GM23338 (cell line): ENCODE results near the gene C14orf119. TPM values are rescaled to one million over a fixed set of nuclear protein-coding genes. Genes with fewer than 3 reads are reported as not detected.
A peak's percentile ranks its signal among the peaks of the same experiment; 100 is the strongest.

Experiments
- ATAC-seq: fragments of 200-7000 bp; cut with Tn5 transposase; 3 replicates; pipeline ENCODE4 v1.9.1; 2020
- DNase-seq: peaks from one replicate; pipeline ENCODE4 v3.0.0-alpha.2; 2015; ENCODE audit warnings: low spot score
- H2AFZ ChIP-seq: fragments of 200-600 bp; sonication (generic); 2 replicates; pipeline ENCODE4 v1.8.0; 2016; ENCODE audit warnings: antibody characterized with exemption, mild to moderate bottlenecking, moderate library complexity
- H3F3A ChIP-seq: fragments of 200-600 bp; sonication (generic); replicated peaks from 2 replicates; pipeline ENCODE4 v1.8.0; 2017; ENCODE audit warnings: antibody characterized with exemption, mixed run types, low read depth
- H3K27ac ChIP-seq: fragments of 200-600 bp; sonication (generic); 2 replicates; pipeline ENCODE4 v1.6.1; 2016; ENCODE audit warnings: low read depth
- H3K27me3 ChIP-seq: fragments of 200-600 bp; sonication (generic); 2 replicates; pipeline ENCODE4 v1.8.0; 2016; ENCODE audit warnings: mild to moderate bottlenecking, mixed run types, moderate library complexity; ENCODE audit not compliant: insufficient read depth
- H3K36me3 ChIP-seq: fragments of 200-600 bp; sonication (generic); 2 replicates; pipeline ENCODE4 v1.8.0; 2016; ENCODE audit warnings: mild to moderate bottlenecking; ENCODE audit not compliant: insufficient read depth
- H3K4me1 ChIP-seq: fragments of 200-600 bp; sonication (generic); 2 replicates; pipeline ENCODE4 v1.8.0; 2016; ENCODE audit warnings: mild to moderate bottlenecking, moderate library complexity; ENCODE audit not compliant: insufficient read depth
- H3K4me2 ChIP-seq: fragments of 200-600 bp; sonication (generic); 2 replicates; pipeline ENCODE4 v1.7.1; 2017; ENCODE audit warnings: mixed run types
- H3K4me3 ChIP-seq: fragments of 200-600 bp; sonication (generic); 2 replicates; pipeline ENCODE4 v1.6.1; 2016; ENCODE audit warnings: mixed run types
- H3K79me2 ChIP-seq: fragments of 200-600 bp; sonication (generic); replicated peaks from 2 replicates; pipeline ENCODE4 v1.8.0; 2017; ENCODE audit warnings: mild to moderate bottlenecking; ENCODE audit not compliant: insufficient read depth
- H3K9me2 ChIP-seq: fragments of 200-600 bp; sonication (generic); 2 replicates; pipeline ENCODE4 v1.8.0; 2017; ENCODE audit not compliant: insufficient read depth
- H4K20me1 ChIP-seq: fragments of 200-600 bp; sonication (generic); replicated peaks from 2 replicates; pipeline ENCODE4 v1.8.0; 2017; ENCODE audit warnings: mild to moderate bottlenecking; ENCODE audit not compliant: insufficient read depth
- H3K27ac Mint-ChIP-seq: 2 replicates; pipeline ENCODE4 v1.8.0; 2020; ENCODE audit warnings: inconsistent platforms, mild to moderate bottlenecking, moderate library complexity, mixed read lengths
- H3K27me3 Mint-ChIP-seq: 3 replicates; pipeline ENCODE4 v1.8.0; 2022; ENCODE audit warnings: low read depth, mild to moderate bottlenecking, moderate library complexity, mixed read lengths, inconsistent platforms; ENCODE audit not compliant: insufficient read depth, poor library complexity
- H3K36me3 Mint-ChIP-seq: 3 replicates; pipeline ENCODE4 v1.8.0; 2021; ENCODE audit warnings: low read depth, mild to moderate bottlenecking, inconsistent platforms, moderate library complexity, mixed read lengths
- H3K4me1 Mint-ChIP-seq: 3 replicates; pipeline ENCODE4 v1.8.0; 2020; ENCODE audit warnings: mild to moderate bottlenecking, inconsistent platforms, mixed read lengths
- H3K4me3 Mint-ChIP-seq: 3 replicates; pipeline ENCODE4 v1.8.0; 2021; ENCODE audit warnings: moderate library complexity, mild to moderate bottlenecking, inconsistent platforms, mixed read lengths
- H3K9me3 Mint-ChIP-seq: 3 replicates; pipeline ENCODE4 v1.8.0; 2020; ENCODE audit warnings: moderate library complexity, mild to moderate bottlenecking, inconsistent platforms, mixed read lengths
- CREB1 ChIP-seq: fragments of 250-450 bp; sonication (Bioruptor Pico); IDR thresholded peaks from 2 replicates; pipeline ENCODE4 v1.5.0; 2020; ENCODE audit warnings: low read depth, mild to moderate bottlenecking, moderate library complexity
- CTCF ChIP-seq, 2 experiments: fragments of 200-600 bp in 1 of 2; sonication (generic) in 1 of 2; conservative IDR thresholded peaks; 2 replicates each; pipeline versions ENCODE4 v1.5.1 to v1.6.1; 2016 to 2017; ENCODE audit warnings: antibody characterized with exemption in 2 of 2, low read depth in 2 of 2, mild to moderate bottlenecking in 2 of 2, moderate library complexity in 1 of 2
- EZH2 ChIP-seq: fragments of 200-600 bp; sonication (generic); IDR thresholded peaks from one replicate; pipeline ENCODE4 v1.8.0; 2017; ENCODE audit warnings: antibody characterized with exemption, mild to moderate bottlenecking, low read depth; ENCODE audit not compliant: unreplicated experiment
- EZH2phosphoT487 ChIP-seq: fragments of 200-600 bp; sonication (generic); IDR thresholded peaks from one replicate; pipeline ENCODE4 v1.8.1; 2018; ENCODE audit warnings: antibody characterized with exemption; ENCODE audit not compliant: unreplicated experiment
- JUNB ChIP-seq: IDR thresholded peaks from one replicate; pipeline ENCODE4 v1.6.1; 2016; ENCODE audit warnings: antibody characterized with exemption; ENCODE audit not compliant: unreplicated experiment
- POLR2AphosphoS5 ChIP-seq: IDR thresholded peaks from 2 replicates; pipeline ENCODE4 v1.6.1; 2016; ENCODE audit warnings: antibody characterized with exemption, low read depth
- REST ChIP-seq: IDR thresholded peaks from one replicate; pipeline ENCODE4 v1.6.1; 2018; ENCODE audit warnings: antibody characterized with exemption; ENCODE audit not compliant: unreplicated experiment
- STAT1 ChIP-seq: IDR thresholded peaks from one replicate; pipeline ENCODE4 v1.6.1; 2016; ENCODE audit warnings: antibody characterized with exemption; ENCODE audit not compliant: unreplicated experiment
- ZNF331 ChIP-seq: fragments of 250-450 bp; sonication (Bioruptor Pico); IDR thresholded peaks from 2 replicates; pipeline ENCODE4 v1.5.0; 2020; ENCODE audit warnings: low read depth, mild to moderate bottlenecking, moderate library complexity
- polyA plus RNA-seq: library from polyadenylated mRNA; unstranded; fragments of >200 nt; fragmentation: Nextera tagmentation; extraction: Ambion mirVana; gene quantifications from 2 replicates; pipeline ENCODE4 v1.2.1, GENCODE V29; 2016
- total RNA-seq: library from RNA; depleted of rRNA; stranded (reverse); fragments of >200 nt; shearing (Covaris generic); gene quantifications from 2 replicates; pipeline ENCODE4 v1.2.3, GENCODE V29; 2014

The C14orf119 gene
- total and polyA plus RNA-seq, 2 experiments from 2014 or later, result 49.4 to 118 TPM

GRCh38 chr14:23058654-23059504 lies 36.4 kb upstream of the C14orf119 start (continued):
- no peak for TF ChIP-seq CTCF (conservative IDR thresholded peaks at IDR 0.05; ENCODE audit: low read depth in 2 of 2)

GRCh38 chr14:23060536-23061260 lies 34.6 kb upstream of the C14orf119 start:
- Histone ChIP-seq H3K27ac (no peak overlapping the region), H3K27me3 (peaks cover 4% of the 10 kb centered on the region; the same call in 1 of the 2 replicates), H4K20me1 (peaks cover 37% of the 10 kb centered on the region), H3K4me3 (no peak overlapping the region), H2AFZ (no peak overlapping the region), H3K79me2 (peaks cover 21% of the 10 kb centered on the region), H3K9me2 (no peaks in the 10 kb centered on the region), H3F3A (peaks cover 59% of the 10 kb centered on the region), H3K36me3 (peaks cover 46% of the 10 kb centered on the region), H3K4me2 (no peak overlapping the region), H3K4me1 (peaks cover 13% of the 10 kb centered on the region; the same call in 1 of the 2 replicates)
- no peaks in the 10 kb centered on the region for H3K9me3 Mint-ChIP-seq
- H3K27ac Mint-ChIP-seq, result no peak overlapping the region
- H3K4me1 Mint-ChIP-seq, result peaks cover 17% of the 10 kb centered on the region
- no peak for ATAC-seq
- TF ChIP-seq REST (no peak), EZH2phosphoT487 (peak; percentile 9)
- peaks cover 75% of the 10 kb centered on the region for H3K36me3 Mint-ChIP-seq
- H3K4me3 Mint-ChIP-seq, result no peak overlapping the region
- H3K27me3 Mint-ChIP-seq, result peaks cover 19% of the 10 kb centered on the region
- DNase-seq, result no peak

- Histone ChIP-seq H3F3A (peaks cover 70% of the 10 kb centered on the region), H3K9me2 (no peaks in the 10 kb centered on the region), H4K20me1 (peaks cover 49% of the 10 kb centered on the region), H2AFZ (no peak overlapping the region), H3K4me2 (no peak overlapping the region), H3K27me3 (no peaks in the 10 kb centered on the region), H3K27ac (peak overlapping the region; percentile 59; the same call in 1 of the 2 replicates), H3K4me1 (peaks cover 3% of the 10 kb centered on the region; the same call in 1 of the 2 replicates), H3K36me3 (peaks cover 59% of the 10 kb centered on the region), H3K79me2 (peaks cover 34% of the 10 kb centered on the region), H3K4me3 (no peak overlapping the region)
- peaks cover 12% of the 10 kb centered on the region for H3K4me1 Mint-ChIP-seq
- H3K9me3 Mint-ChIP-seq, result no peaks in the 10 kb centered on the region
- H3K36me3 Mint-ChIP-seq, result peaks cover 88% of the 10 kb centered on the region
- no peak overlapping the region for H3K4me3 Mint-ChIP-seq
- no peak overlapping the region for H3K27ac Mint-ChIP-seq
- DNase-seq (no peak), ATAC-seq (no peak)
- peaks cover 19% of the 10 kb centered on the region for H3K27me3 Mint-ChIP-seq
- TF ChIP-seq REST, result no peak
- TF ChIP-seq POLR2AphosphoS5, result no peak
- no peak for TF ChIP-seq STAT1
- TF ChIP-seq EZH2phosphoT487, result no peak
- no peak for TF ChIP-seq JUNB
- no peak for TF ChIP-seq EZH2
- no peak for TF ChIP-seq CREB1 (CRISPR knock-in tag)
- no peak for TF ChIP-seq ZNF331 (CRISPR knock-in tag)
Observed at GRCh38 chr14:23062002-23062401, 33.3 kb upstream of the C14orf119 start.
